Endodermal cell (in vitro differentiated cells): ENCODE data around the gene PLPPR2. TPM values are rescaled to one million over a fixed set of nuclear protein-coding genes. Genes with fewer than 3 reads are reported as not detected.

Source experiments
- DNase-seq: peaks from one replicate; pipeline ENCODE4 v3.0.0-alpha.2; 2017
- H3K27ac ChIP-seq: 2 replicates; pipeline ENCODE4 v1.5.1; 2013; ENCODE audit warnings: mild to moderate bottlenecking, low read depth, low read length, moderate library complexity
- H3K27me3 ChIP-seq: 2 replicates; pipeline ENCODE4 v1.6.1; 2013; ENCODE audit warnings: mild to moderate bottlenecking, low read length, moderate library complexity; ENCODE audit not compliant: insufficient read depth, control insufficient read depth, poor library complexity, severe bottlenecking
- H3K36me3 ChIP-seq: 2 replicates; pipeline ENCODE4 v1.7.0; 2013; ENCODE audit warnings: mild to moderate bottlenecking, low read length, moderate library complexity; ENCODE audit not compliant: control insufficient read depth, insufficient read depth
- H3K4me1 ChIP-seq: one replicate; pipeline ENCODE4 v1.7.0; 2013; ENCODE audit warnings: low read length; ENCODE audit not compliant: control insufficient read depth, insufficient read depth
- H3K4me3 ChIP-seq: 2 replicates; pipeline ENCODE4 v1.5.1; 2013; ENCODE audit warnings: mild to moderate bottlenecking, low read length, moderate library complexity
- H3K9ac ChIP-seq: 2 replicates; pipeline ENCODE4 v1.6.1; 2013; ENCODE audit warnings: mild to moderate bottlenecking, low read length, moderate library complexity; ENCODE audit not compliant: poor library complexity, severe bottlenecking; ENCODE audit errors: extremely low read depth
- H3K9me3 ChIP-seq: 2 replicates; pipeline ENCODE4 v1.6.1; 2013; ENCODE audit warnings: mild to moderate bottlenecking, low read length, moderate library complexity; ENCODE audit not compliant: control insufficient read depth
- H3K27ac Mint-ChIP-seq: 2 replicates; pipeline ENCODE4 v1.8.0; 2020; ENCODE audit warnings: mixed read lengths
- H3K27me3 Mint-ChIP-seq: 2 replicates; pipeline ENCODE4 v1.8.0; 2021; ENCODE audit warnings: mild to moderate bottlenecking, mixed read lengths; ENCODE audit not compliant: insufficient read depth
- H3K36me3 Mint-ChIP-seq: 2 replicates; pipeline ENCODE4 v1.8.0; 2020; ENCODE audit warnings: low read depth, mixed read lengths
- H3K4me1 Mint-ChIP-seq: 2 replicates; pipeline ENCODE4 v1.8.0; 2020; ENCODE audit warnings: mixed read lengths
- H3K4me3 Mint-ChIP-seq: 2 replicates; pipeline ENCODE4 v1.8.0; 2020; ENCODE audit warnings: mild to moderate bottlenecking, moderate library complexity, mixed read lengths
- H3K9me3 Mint-ChIP-seq: 2 replicates; pipeline ENCODE4 v1.8.0; 2020; ENCODE audit warnings: mild to moderate bottlenecking, mixed read lengths
- CTCF ChIP-seq: fragments of 200-600 bp; sonication (generic); conservative IDR thresholded peaks from 2 replicates; pipeline ENCODE4 v1.5.0; 2021; ENCODE audit warnings: antibody characterized with exemption, mild to moderate bottlenecking
- WGBS, 2 experiments: methylation state at CpG; one replicate each; pipeline versions ENCODE4 v1.1.5 to v1.1.7; 2013; ENCODE audit warnings: missing lambda C conversion rate in 2 of 2, mixed read lengths in 1 of 2; ENCODE audit not compliant: insufficient coverage in 1 of 2, insufficient read length in 1 of 2; 5-methylcytosine and 5-hydroxymethylcytosine counted together
- total RNA-seq, 2 donors: library from RNA; stranded (reverse); fragmentation: NEBNext Ultra II Directional in 1 of 2; extraction: Animal tissue kit (Norgen Biotek cat#: 25700) in 1 of 2; gene quantifications; 2 replicates in 1 of 2; 3 replicates in 1 of 2; pipeline ENCODE4 v1.2.1, GENCODE V29; 2021

Gene PLPPR2
- total RNA-seq, 2 donors from 2014 or later, result 3.1 to 6.8 TPM

- Mint-ChIP-seq H3K27me3 (no peaks in the 10 kb centered on the region), H3K4me3 (peak overlapping the region; percentile 74), H3K4me1 (peaks cover 5% of the 10 kb centered on the region), H3K27ac (peak overlapping the region; percentile 61), H3K9me3 (no peaks in the 10 kb centered on the region), H3K36me3 (peaks cover 9% of the 10 kb centered on the region)
- no peaks in the 10 kb centered on the region for H3K4me1 ChIP-seq
- TF ChIP-seq CTCF, result no peak
- peak overlapping the region; percentile 41 for H3K9ac ChIP-seq
- H3K27ac ChIP-seq, result no peak overlapping the region
- H3K36me3 ChIP-seq, result peaks cover 7% of the 10 kb centered on the region
- no peak for DNase-seq
- H3K9me3 ChIP-seq, result no peaks in the 10 kb centered on the region
- H3K27me3 ChIP-seq, result no peaks in the 10 kb centered on the region
- WGBS, 2 experiments, result 0% methylated on average over 4 to 9 of the region's 9 CpGs
- H3K4me3 ChIP-seq, result peak overlapping the region; percentile 83
Measured at GRCh38 chr19:11383706-11384048, 28.4 kb downstream of the PLPPR2 start.

- no peak overlapping the region for H3K27ac Mint-ChIP-seq
- Histone ChIP-seq H3K36me3 (peaks cover 5% of the 10 kb centered on the region), H3K27ac (no peak overlapping the region), H3K4me3 (peak overlapping the region; percentile 83), H3K4me1 (no peaks in the 10 kb centered on the region), H3K9me3 (no peaks in the 10 kb centered on the region), H3K9ac (no peak overlapping the region), H3K27me3 (no peaks in the 10 kb centered on the region)
- DNase-seq, result no peak
- H3K36me3 Mint-ChIP-seq, result peaks cover 6% of the 10 kb centered on the region
- no peaks in the 10 kb centered on the region for H3K27me3 Mint-ChIP-seq
- peak overlapping the region; percentile 74 for H3K4me3 Mint-ChIP-seq
- WGBS, 2 experiments, result 88 to 100% methylated on average over 2 to 5 of the region's 5 CpGs
- TF ChIP-seq CTCF, result no peak
- peaks cover 5% of the 10 kb centered on the region for H3K4me1 Mint-ChIP-seq
- no peaks in the 10 kb centered on the region for H3K9me3 Mint-ChIP-seq
Measured at GRCh38 chr19:11384778-11385129, 29.5 kb downstream of the PLPPR2 start.

- no peaks in the 10 kb centered on the region for H3K36me3 Mint-ChIP-seq
- H3K9me3 ChIP-seq, result no peaks in the 10 kb centered on the region
- H3K27ac Mint-ChIP-seq, result no peak overlapping the region
- H3K27me3 ChIP-seq, result no peaks in the 10 kb centered on the region
- no peak for TF ChIP-seq CTCF
- H3K4me3 ChIP-seq, result no peak overlapping the region
- no peak overlapping the region for H3K9ac ChIP-seq
- H3K27me3 Mint-ChIP-seq, result no peaks in the 10 kb centered on the region
- H3K36me3 ChIP-seq, result no peaks in the 10 kb centered on the region
- H3K4me3 Mint-ChIP-seq, result no peak overlapping the region
- H3K4me1 Mint-ChIP-seq, result peaks cover 3% of the 10 kb centered on the region
- no peak overlapping the region for H3K27ac ChIP-seq
- no peaks in the 10 kb centered on the region for H3K4me1 ChIP-seq
- DNase-seq, result no peak
- WGBS, 2 experiments, result 90 to 92% methylated on average over 15 to 19 of the region's 19 CpGs
- peaks cover 4% of the 10 kb centered on the region for H3K9me3 Mint-ChIP-seq
Measured at GRCh38 chr19:11387162-11388034, 32.2 kb downstream of the PLPPR2 start.
